ENCODE measurements around the gene KCNJ1.
A peak's percentile ranks its signal among the peaks of the same experiment; 100 is the strongest.

KCNJ1 gene
- 0 to 0.39 (median 0.11) reads per million in 3 experiments for total RNA-seq

- peak; percentile 15 for DNase-seq
These were observed at the start of gene KCNJ1 for GRCh38 chr11:128867277-128867676. KCNJ1 (minus strand) TSS chr11:128867296; CDS start chr11:128840243, 27,053 bp downstream.

GRCh38 chr11:128916681-128917080, 49.6 kb upstream of the KCNJ1 start:
- DNase-seq = no peak

- no peak for DNase-seq
These were observed 49.0 kb upstream of the KCNJ1 start for GRCh38 chr11:128916037-128916572.

GRCh38 chr11:128915149-128915521, 48.0 kb upstream of the KCNJ1 start:
- DNase-seq = no peak

GRCh38 chr11:128914216-128915148, 47.4 kb upstream of the KCNJ1 start:
- no peak for DNase-seq

GRCh38 chr11:128913806-128914205, 46.7 kb upstream of the KCNJ1 start:
- DNase-seq = no peak

GRCh38 chr11:128911701-128912100, 44.6 kb upstream of the KCNJ1 start:
- no peak for DNase-seq

- DNase-seq = no peak
These were observed 44.1 kb upstream of the KCNJ1 start for GRCh38 chr11:128911239-128911638.

GRCh38 chr11:128910576-128910975, 43.5 kb upstream of the KCNJ1 start:
- DNase-seq = no peak

GRCh38 chr11:128909438-128910125, 42.5 kb upstream of the KCNJ1 start:
- DNase-seq = no peak

GRCh38 chr11:128908391-128909246, 41.5 kb upstream of the KCNJ1 start:
- DNase-seq = no peak

- no peak for DNase-seq
These were observed 40.5 kb upstream of the KCNJ1 start for GRCh38 chr11:128907585-128907984.

GRCh38 chr11:128906185-128907050, 39.3 kb upstream of the KCNJ1 start:
- no peak for DNase-seq

- peak; percentile 39 for DNase-seq
These were observed 38.5 kb upstream of the KCNJ1 start for GRCh38 chr11:128905345-128906184.

GRCh38 chr11:128904656-128905344, 37.7 kb upstream of the KCNJ1 start:
- DNase-seq = no peak

GRCh38 chr11:128904303-128904655, 37.2 kb upstream of the KCNJ1 start:
- DNase-seq = no peak

- no peak for DNase-seq
These were observed 36.4 kb upstream of the KCNJ1 start for GRCh38 chr11:128903248-128904061.

GRCh38 chr11:128902515-128903066, 35.5 kb upstream of the KCNJ1 start:
- no peak for DNase-seq
